Measurements from ENCODE around the gene TENM4.

The TENM4 gene

GRCh38 chr11:79060081-79060953, 380.5 kb downstream of the TENM4 start:
- TF ChIP-seq CTCF (conservative IDR thresholded peaks at IDR 0.05; ENCODE audit: low read depth, low read length), result no peak
- peak; percentile 26 for DNase-seq (ENCODE audit: low read depth)
- no peak overlapping the region for H3K4me3 ChIP-seq (ENCODE audit: low read depth, low read length)

GRCh38 chr11:79059141-79059540, 381.7 kb downstream of the TENM4 start:
- no peak for DNase-seq (ENCODE audit: low read depth)

GRCh38 chr11:79055856-79056631, 384.8 kb downstream of the TENM4 start:
- peak; percentile 45 for TF ChIP-seq CTCF (conservative IDR thresholded peaks at IDR 0.05; ENCODE audit: low read depth, low read length)
- DNase-seq (ENCODE audit: low read depth), result peak; percentile 52
- H3K4me3 ChIP-seq (ENCODE audit: low read depth, low read length), result no peak overlapping the region

More at GRCh38 chr11:79059141-79059540, 381.7 kb downstream of the TENM4 start:
- no peak overlapping the region for H3K4me3 ChIP-seq (ENCODE audit: low read depth, low read length)
- TF ChIP-seq CTCF (conservative IDR thresholded peaks at IDR 0.05; ENCODE audit: low read depth, low read length), result no peak

- H3K4me3 ChIP-seq (ENCODE audit: low read depth, low read length), result no peak overlapping the region
- no peak for TF ChIP-seq CTCF (conservative IDR thresholded peaks at IDR 0.05; ENCODE audit: low read depth, low read length)
- peak; percentile 24 for DNase-seq (ENCODE audit: low read depth)
Observed at GRCh38 chr11:79054636-79055035, 386.2 kb downstream of the TENM4 start.

GRCh38 chr11:79052544-79052943, 388.3 kb downstream of the TENM4 start:
- DNase-seq (ENCODE audit: low read depth), result peak; percentile 30
- no peak overlapping the region for H3K4me3 ChIP-seq (ENCODE audit: low read depth, low read length)
- peak; percentile 53 for TF ChIP-seq CTCF (conservative IDR thresholded peaks at IDR 0.05; ENCODE audit: low read depth, low read length)

GRCh38 chr11:79050786-79051185, 390.0 kb downstream of the TENM4 start:
- DNase-seq (ENCODE audit: low read depth), result no peak
- H3K4me3 ChIP-seq (ENCODE audit: low read depth, low read length), result no peak overlapping the region
- no peak for TF ChIP-seq CTCF (conservative IDR thresholded peaks at IDR 0.05; ENCODE audit: low read depth, low read length)

Measured in choroid plexus epithelial cell (primary cell).